GM19468 (cell line): ENCODE measurements around the gene GPX7.

Experiments
- ATAC-seq: cut with Tn5 transposase; IDR thresholded peaks from one replicate; pipeline ENCODE4 v1.9.1; 2021; ENCODE audit warnings: mild to moderate bottlenecking, moderate library complexity, moderate number of reproducible peaks; ENCODE audit not compliant: unreplicated experiment; ENCODE audit errors: extremely low read depth

GPX7 gene

DNA sequence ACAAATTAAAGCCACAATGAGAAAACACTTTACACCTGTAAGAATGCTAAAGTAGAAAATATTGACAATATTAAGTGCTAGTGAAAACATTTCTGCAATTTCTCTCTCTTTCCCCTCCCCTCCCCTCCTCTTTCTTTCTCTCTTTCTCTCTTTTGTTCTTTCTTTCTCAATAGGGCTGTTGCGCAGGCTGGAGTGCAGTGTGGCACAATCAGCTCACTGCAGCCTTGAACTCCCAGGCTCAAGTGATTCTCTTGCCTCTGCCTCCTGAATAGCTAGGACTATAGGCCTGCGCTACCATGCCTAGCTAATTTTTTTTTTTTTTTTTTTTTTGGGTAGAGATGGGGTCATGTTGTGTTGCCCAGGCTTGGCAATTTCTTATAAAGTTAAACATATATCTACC is 24.9 kb downstream of the GPX7 start:
- ATAC-seq: no peak

DNA sequence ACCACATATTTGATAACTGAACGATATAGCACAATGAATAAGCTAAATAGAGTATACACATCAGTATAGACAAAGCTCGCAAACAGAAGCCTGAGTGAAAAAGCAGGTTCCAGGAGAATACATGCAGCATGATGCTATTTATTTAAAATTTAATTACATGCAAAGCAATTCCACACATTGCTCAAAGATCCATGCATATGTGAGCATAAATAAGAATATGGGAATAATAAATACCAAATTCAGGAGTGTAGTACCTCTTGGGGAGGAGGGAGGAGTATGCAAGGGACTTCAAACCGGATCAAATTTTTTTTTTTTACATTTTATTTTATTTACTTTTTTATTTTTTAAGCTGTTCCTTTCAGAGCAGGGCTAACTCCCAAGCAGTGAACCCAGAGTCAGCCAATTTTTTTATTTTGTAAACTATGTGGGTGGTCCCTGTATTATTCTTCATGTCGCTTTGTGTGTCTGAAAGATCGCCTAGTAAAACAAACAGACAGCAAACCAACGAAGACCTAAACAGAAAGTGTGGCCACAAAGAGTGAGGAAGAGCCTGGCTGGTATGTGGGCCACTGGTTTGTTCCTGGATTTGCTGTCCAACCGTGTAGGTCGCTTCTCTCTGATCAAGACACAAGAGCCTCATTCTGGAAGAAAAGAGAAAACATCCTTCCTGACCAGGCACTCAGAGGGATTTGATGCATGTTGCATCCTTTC is 26.6 kb downstream of the GPX7 start:
- no peak for ATAC-seq

DNA sequence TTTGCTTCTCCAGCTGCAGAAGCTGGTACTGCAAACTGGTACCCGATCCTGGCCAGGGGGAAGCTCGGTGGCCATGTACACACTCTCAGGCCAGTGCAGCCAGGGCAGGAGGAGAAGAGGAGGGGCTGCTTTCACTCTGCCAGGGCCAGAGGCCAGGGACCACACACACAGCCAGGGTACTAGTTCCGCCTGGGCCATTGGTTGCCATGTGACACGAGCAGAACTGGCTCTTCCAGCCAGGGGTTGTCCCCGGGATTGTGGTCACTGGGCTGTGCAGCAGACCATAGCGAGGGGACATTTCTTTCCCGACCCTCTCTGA is 27.1 kb downstream of the GPX7 start:
- no peak for ATAC-seq

DNA sequence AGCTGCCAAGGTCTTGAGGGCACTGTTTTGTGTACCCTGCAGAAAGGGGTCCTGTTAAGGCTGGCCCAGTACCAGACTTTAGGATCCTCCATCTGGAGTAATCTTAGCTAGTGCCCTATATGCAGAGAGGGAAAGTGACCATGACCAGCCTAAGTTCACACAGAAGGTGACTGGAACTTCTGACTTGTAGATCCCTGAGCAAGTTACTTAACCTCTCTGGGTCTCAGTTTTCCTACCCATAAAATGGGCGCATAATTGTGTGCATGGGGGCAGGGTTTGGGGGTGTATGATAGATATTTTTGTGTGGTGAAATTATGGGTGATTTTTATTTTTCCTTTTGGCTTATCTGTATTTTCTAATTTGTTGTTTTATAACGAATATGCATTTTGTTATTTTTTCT is 27.5 kb downstream of the GPX7 start:
- ATAC-seq: no peak

DNA sequence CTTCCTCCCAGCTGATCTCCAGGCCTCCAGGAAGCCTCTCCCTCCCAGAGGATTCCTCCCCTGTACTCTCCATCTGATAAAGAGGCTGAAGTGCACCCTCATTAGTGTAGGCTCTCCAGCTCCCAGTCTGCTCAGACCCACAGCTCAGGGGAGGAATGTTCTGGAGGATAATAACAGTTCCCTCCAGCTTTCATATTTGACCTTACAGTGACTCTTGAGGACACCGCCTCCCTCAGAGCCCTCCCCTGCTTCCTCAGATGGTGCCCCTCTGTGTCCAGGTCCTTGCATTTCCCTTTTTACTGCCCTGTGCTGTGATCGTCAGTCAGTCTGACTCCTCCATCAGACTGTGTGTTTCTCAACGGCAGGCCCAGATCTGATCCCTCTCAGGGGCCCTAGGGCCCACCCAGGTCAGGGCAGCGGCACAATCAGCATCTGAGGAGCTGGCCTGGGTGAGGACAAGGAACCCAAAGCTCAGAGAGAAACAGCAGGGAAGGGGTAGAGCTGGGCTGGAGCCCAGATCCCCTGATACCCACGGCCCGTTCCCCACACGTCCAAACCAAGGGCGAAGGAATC is 29.7 kb downstream of the GPX7 start:
- no peak for ATAC-seq

DNA sequence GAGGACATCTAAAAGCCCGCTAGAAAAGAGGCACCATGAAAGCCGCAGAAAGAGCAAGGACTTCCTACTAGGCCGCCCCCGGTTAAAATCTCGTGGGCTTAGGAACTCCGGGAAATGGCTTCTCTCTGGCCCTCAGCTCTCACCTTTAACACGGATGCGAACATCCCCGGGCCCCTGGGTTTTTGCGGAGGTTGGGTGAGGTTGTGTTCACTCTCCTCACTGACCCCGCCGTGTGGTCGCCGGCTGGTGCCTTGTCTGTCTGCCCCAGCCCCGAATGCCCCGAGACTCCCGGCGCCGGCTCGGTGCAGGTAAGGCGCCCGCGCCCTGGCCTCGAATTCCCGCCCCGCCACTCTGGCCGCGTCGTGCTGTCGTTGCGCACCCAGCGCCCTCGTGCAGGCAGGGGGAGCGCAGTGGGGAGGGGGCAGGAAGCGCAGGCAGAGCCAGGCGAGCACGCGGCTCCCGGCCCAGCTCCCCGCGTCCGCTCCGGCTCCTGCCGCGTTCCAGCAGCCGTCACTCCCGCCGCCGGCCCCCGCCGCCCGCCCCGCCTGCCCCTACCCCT is 30.6 kb downstream of the GPX7 start, which contains the start of gene SHISAL2A:
Gene SHISAL2A (plus strand): TSS at position 437 of the 559 bp plus-strand sequence. CDS start 326 bp downstream, outside the sequence.
- no peak for ATAC-seq

DNA sequence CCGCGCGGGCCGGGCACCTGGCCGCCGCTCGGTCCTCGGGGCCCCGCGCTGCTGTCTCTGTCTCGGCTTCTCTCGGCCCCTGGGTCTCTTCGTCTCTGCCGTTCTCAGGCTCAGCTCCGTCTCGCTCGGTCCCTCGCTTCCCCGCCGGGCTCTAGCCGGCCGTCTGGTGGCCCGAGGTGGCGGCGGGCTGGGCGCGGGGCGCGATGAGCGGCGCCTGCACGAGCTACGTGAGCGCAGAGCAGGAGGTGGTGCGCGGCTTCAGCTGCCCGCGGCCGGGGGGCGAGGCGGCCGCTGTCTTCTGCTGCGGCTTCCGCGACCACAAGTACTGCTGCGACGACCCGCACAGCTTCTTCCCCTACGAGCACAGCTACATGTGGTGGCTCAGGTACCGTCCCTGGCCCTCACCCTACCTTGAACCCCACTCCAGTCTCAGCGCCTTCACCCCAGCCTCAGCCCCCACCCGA is 31.2 kb downstream of the GPX7 start:
- ATAC-seq: no peak

DNA sequence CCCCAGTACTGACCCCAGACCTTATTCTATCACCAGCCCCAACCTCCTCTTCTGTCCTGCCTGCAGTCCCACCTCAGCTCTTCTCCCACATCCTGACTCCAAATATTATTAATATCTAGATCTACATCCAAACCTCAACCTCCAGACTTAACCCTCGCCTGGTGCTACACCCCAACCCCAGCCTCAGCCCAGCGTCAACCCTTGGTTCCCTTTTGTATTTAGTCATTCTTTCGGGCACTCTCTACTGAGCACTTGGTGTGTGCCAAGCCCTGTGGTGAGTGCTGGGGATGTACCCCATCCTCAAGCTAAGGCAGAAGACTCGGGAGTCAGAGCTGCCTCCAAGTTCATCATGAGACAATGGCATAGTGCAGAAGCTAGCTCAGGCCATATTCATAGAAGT is 31.9 kb downstream of the GPX7 start:
- no peak for ATAC-seq

DNA sequence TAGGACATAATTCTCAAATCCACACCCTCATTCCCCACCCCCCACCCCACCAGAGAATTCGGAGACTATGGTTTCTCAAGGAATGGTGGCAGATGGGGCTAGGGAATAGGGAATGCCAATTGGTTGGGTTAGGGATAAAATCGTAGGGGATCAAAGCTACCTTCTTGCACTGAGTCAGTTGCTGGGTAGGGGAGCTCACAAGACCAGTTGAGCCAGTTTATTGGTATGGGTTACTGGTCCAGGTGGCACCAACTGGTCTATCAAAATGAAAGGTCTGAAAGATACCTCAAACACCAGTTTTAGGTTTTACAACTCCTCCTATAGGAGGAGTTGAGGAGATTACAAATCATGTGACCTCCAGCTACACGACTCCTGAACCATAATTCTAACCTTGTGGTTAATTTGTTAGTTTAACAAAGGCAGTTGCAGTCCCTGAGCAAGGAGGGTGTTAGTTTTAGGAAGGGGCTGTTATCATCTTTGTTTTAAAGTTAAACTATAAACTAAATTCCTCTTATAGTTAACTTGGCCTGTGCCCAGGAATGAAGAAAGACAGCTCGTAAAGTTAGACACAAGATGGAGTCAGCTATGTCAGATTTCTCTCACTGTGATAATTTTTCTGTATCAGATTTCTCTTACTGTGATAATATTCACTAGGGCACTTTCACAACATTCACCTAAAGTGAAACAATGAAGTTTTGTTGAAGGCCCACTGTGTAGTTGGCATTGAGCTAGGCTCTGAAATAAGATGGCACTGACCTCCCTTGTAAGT is 33.3 kb downstream of the GPX7 start:
- ATAC-seq: no peak

DNA sequence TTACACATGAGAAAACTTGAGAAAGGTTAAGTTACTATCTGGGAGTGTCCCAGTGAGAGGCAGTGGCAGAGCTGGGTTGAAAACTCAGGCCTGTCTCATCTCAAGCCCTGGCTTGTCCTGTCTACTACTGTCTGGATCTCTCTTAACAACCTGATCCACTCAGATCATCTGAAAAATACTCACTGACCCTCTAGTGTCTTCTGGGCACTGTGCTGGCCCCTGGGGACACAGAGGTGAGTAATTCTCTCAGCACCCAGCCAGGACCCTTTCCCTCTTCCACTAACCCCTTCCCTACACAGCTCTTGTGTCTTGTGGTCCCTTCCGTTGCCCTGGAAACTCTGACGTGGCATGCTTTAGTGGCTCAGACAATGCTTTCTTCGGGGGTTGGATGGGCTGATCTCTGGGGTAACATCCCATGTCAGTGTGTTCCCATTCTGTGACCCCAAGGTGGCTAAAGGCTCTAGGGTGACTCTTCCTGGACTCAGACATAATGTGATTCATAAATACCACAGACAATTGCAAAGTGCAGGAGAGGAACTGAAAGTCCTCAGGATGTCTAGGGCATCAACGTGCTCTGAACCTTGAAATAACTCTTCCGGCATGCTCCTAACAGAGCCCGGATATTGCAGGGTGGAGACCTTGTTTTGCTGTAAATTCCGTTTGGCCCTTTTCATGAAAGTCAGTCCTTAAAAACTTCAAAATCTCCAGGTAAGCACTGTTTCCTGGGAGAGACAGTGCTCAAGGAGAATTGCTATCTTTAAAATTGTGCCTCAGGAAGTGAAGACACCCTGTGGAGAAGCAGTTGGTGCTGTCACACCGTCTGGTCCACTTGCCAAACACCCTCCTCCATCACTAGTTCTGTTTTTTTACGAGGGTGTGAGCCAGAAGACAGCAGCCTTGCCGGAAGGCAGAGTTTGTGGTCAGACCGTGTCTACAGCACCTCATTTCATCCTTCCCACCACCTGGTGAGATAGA is 34.8 kb downstream of the GPX7 start:
- peak; percentile 73 for ATAC-seq

DNA sequence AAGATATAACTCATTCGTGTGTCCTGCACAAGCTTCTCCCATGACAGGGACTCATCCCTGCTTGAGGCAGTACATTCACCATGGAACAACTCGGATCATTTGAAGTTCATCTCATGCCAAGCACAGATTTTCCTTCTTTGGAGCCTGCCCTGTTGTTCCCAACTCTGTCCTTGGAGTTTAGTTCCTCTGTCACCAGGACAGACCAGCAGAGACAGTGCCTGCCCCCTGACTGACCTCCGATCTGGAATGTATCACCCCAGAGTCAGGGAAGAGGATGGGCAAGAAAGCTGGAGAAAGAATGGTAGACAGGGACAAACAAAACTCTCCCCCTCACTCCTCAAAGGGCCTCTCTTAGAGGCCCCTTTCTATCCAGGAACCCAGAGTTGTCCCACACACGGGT is 35.8 kb downstream of the GPX7 start:
- no peak for ATAC-seq

DNA sequence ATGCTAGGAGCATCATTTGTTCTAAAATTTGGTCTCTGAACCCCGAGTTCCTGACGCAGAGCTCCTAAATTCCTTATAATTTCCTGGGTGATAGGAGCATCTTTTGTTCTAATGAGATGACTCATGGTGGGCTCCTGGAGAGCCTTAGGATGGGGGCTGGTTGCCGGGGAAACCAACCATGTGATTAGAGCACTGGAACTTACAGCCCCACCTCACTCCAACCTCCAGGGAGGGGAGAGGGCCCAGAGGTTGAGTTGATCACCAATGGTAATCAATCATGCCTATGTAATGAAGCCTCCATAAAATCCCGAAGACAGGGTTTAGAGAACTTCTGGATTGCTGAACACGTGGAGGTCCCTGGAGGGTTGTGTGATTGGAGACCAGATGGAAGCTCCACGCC is 38.5 kb downstream of the GPX7 start:
- ATAC-seq: no peak

DNA sequence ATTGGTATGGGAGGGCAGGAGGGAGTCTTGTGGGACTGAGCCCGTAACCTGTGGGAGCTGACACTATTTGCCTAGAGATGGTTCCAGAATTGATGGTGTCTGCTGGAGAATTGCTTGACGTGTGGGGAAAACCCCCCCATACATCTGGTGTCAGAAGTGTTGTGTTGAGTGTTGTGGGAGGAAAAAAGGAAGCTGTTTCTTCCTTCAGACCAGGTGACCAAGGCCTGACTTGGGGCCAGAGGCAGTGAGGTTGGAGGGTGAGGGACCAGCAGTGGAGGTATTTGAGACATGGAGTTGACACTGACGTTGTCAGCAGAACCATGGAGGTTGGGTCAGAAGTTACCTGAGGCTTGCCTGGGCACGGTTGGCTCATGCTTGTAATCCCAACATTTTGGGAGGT is 39.1 kb downstream of the GPX7 start:
- ATAC-seq: no peak

DNA sequence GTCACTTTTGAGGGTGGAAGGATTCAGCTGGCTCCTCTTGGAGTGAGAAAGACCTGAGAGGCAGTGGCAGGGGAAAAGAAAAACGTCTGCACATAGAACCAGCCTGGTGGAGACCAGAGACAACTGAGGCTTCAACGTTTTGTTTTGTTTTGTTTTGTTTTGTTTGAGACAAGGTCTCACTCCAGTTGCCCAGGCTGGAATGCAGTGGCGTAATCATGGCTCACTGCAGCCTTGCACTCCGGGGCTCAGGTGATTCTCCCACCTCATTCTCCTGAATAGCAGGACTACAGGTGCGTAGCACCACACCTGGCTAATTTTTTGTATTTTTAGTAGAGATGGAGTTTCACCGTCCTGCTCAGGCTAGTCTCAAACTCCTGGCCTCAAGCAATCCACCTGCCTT is 43.1 kb downstream of the GPX7 start:
- ATAC-seq: no peak

DNA sequence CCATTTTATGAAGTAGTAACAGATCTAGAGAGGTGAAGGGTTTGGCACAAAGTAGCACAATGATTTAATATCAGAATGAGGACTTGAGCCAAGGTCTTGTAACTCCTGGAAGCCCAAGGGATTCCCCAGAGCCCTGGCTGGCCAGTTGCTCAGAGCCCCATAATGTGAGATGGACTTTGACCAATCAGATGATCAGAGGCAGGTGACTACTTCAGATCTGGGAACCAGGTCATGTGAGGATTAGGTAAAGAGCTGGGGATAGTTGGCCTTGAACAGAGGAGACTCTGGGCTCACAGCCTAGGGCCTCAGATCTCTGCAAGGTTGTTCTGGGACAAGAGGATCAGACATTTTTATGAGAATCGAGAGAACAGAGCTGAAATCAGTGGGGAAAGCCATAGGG is 49.7 kb downstream of the GPX7 start:
- ATAC-seq: no peak

DNA sequence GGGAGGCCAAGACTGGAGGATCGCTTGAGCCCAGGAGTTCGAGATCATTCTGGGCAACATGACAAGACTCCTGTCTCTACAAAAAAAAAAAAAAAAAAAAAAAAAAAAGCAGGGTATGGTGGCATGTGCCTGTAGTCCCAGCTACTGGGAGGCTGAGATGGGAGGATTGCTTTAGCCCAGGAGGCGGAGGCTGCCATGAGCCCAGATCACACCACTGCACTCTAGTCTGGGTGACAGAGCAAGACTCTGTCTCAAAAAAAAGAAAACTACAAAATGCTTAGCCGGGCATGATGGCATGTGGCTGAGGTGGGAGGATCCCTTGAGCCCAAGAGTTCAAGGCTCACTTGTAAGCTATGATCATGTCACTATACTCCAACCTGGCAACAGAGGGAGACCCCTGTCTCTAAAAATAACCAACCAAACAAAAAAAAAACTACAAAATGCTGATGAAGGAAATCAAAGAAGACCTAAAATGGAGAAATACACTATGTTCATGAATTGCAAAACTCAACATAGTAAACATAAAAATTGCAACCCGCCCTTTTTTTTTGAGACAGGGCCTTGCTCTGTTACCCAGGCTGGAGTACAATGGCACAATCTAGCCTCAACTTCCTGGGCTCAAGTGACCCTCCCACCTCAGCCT is 51.2 kb downstream of the GPX7 start:
- no peak for ATAC-seq

DNA sequence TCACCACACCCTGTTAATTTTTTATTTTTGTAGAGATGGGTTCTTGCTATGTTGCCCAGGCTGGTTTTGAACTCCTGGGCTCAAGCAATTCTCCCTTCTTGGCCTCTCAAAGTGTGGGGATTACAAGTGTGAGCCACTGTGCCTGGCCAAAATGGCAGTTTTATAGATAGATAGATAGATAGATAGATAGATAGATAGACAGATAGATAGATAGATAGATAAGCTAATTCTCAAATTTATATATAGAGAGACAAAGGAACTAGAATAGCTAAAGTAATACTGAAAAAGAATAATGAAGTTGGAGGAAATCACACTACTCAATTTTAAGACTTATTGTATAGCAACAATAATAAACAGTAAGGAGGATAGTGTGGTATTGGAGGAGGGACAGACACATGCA is 51.9 kb downstream of the GPX7 start:
- ATAC-seq: no peak

DNA sequence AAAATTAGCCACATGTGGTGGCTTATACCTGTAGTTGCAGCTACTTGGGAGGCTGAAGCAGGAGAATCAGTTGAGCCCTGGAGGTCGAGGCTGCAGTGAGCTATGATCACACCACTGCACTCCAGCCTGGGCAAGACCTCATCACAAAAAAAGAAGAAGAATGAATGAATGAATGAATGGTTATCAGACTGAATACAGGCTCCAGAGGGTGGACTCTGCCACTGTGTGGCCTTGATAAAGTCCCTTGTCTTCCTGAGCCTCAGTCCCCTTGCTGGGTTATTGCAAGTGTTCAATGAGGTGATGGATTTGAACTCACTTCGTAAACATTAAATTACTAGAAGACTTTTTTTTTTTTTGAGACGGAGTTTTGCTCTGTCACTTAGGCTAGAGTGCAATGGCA is 55.5 kb downstream of the GPX7 start:
- ATAC-seq: no peak
